NCI-H1092 (cell line): Measurements from ENCODE around the gene RAB15.
"Not testable (repeated sequence)": the region's sequence is repeated elsewhere in the genome, so short reads cannot be mapped to it uniquely, and the experiment has no call there.

Source experiments
- DNase-seq: peaks from one replicate; lab custom pipeline; 2025; lab: John Stamatoyannopoulos, UW

RAB15 gene

GRCh38 chr14:64937171-64937820 lies 34.8 kb downstream of the RAB15 start:
- no peak for DNase-seq

GRCh38 chr14:64935508-64935907 lies 36.6 kb downstream of the RAB15 start:
- no peak for DNase-seq

- DNase-seq, result no peak
Observed at GRCh38 chr14:64934338-64934929, 37.7 kb downstream of the RAB15 start.

GRCh38 chr14:64932231-64932630 lies 39.9 kb downstream of the RAB15 start:
- no peak for DNase-seq

- DNase-seq, result no peak
Observed at GRCh38 chr14:64931123-64931522, 41.0 kb downstream of the RAB15 start.

- DNase-seq, result no peak
Observed at GRCh38 chr14:64930085-64930843, 41.9 kb downstream of the RAB15 start.

- DNase-seq, result no peak
Observed at GRCh38 chr14:64929014-64929359, 43.1 kb downstream of the RAB15 start.

GRCh38 chr14:64928239-64929013 lies 43.7 kb downstream of the RAB15 start:
- no peak for DNase-seq

- no peak for DNase-seq
Observed at GRCh38 chr14:64927031-64927430, 45.1 kb downstream of the RAB15 start.

GRCh38 chr14:64926398-64926995 lies 45.6 kb downstream of the RAB15 start:
- DNase-seq, result no peak

- DNase-seq, result no peak
Observed at GRCh38 chr14:64923015-64923414, 49.1 kb downstream of the RAB15 start.

GRCh38 chr14:64920465-64920864 lies 51.7 kb downstream of the RAB15 start:
- no peak for DNase-seq

GRCh38 chr14:64919618-64920017 lies 52.5 kb downstream of the RAB15 start:
- DNase-seq, result no peak

- no peak for DNase-seq
Observed at GRCh38 chr14:64919215-64919614, 52.9 kb downstream of the RAB15 start.

GRCh38 chr14:64918216-64918615 lies 53.9 kb downstream of the RAB15 start:
- no peak for DNase-seq

- DNase-seq, result no peak
Observed at GRCh38 chr14:64915797-64916196, 56.3 kb downstream of the RAB15 start.

GRCh38 chr14:64915029-64915424 lies 57.1 kb downstream of the RAB15 start:
- DNase-seq, result no peak

GRCh38 chr14:64914237-64915028 lies 57.7 kb downstream of the RAB15 start, which contains the start of gene CHURC1:
Gene CHURC1, plus strand, starts transcription at chr14:64914455. Its CDS starts 41 bp downstream, at chr14:64914496.
- peak; percentile 100 for DNase-seq

GRCh38 chr14:64913477-64913876 lies 58.7 kb downstream of the RAB15 start:
- DNase-seq, result not testable (repeated sequence)

GRCh38 chr14:64912261-64912660 lies 59.9 kb downstream of the RAB15 start:
- DNase-seq, result no peak

GRCh38 chr14:64910847-64911495 lies 61.2 kb downstream of the RAB15 start:
- DNase-seq, result no peak
